D721Med (cell line): ENCODE results near the gene GALNT10.

Source experiments
- DNase-seq: peaks from one replicate; pipeline ENCODE4 v3.0.0; 2011; ENCODE audit warnings: low spot score; ENCODE audit not compliant: insufficient read length
- FAIRE-seq: peaks from 2 replicates; lab custom pipeline; 2011; peaks lifted over from hg19 to GRCh38; lab: Jason Lieb, UNC
- TF ChIP-seq, protein P1 (sequence below): IDR thresholded peaks from 2 replicates; pipeline ENCODE4 v1.5.1; 2012; ENCODE audit warnings: mild to moderate bottlenecking, control low read depth; ENCODE audit not compliant: insufficient read depth; ENCODE audit errors: missing control alignments

GALNT10 gene

DNA sequence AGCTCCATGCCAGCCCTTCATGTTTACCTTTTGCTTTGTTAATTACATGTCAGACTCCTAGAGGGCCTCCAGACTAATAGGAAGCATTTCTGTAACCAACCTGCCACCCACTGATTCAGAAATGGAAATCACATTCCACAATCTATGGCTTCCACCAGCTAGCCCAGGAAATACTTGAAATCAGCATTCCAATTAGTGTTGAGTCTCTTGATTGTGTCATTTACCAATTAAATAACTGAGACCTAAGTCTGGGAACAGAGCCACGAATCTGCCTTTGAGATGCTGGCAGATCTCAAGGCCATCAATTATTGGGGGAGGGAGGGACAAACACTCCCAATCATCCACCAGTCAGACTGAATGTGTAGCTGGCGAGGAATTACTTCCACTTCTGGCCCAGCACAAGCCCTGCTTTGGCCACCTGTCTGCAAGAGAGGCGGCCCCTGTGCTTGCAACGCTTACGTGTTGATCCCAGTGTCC lies 227.8 kb downstream of the GALNT10 start:
- DNase-seq: no peak
- TF ChIP-seq, protein P1, sequence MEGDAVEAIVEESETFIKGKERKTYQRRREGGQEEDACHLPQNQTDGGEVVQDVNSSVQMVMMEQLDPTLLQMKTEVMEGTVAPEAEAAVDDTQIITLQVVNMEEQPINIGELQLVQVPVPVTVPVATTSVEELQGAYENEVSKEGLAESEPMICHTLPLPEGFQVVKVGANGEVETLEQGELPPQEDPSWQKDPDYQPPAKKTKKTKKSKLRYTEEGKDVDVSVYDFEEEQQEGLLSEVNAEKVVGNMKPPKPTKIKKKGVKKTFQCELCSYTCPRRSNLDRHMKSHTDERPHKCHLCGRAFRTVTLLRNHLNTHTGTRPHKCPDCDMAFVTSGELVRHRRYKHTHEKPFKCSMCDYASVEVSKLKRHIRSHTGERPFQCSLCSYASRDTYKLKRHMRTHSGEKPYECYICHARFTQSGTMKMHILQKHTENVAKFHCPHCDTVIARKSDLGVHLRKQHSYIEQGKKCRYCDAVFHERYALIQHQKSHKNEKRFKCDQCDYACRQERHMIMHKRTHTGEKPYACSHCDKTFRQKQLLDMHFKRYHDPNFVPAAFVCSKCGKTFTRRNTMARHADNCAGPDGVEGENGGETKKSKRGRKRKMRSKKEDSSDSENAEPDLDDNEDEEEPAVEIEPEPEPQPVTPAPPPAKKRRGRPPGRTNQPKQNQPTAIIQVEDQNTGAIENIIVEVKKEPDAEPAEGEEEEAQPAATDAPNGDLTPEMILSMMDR: no peak
- no peak for FAIRE-seq

DNA sequence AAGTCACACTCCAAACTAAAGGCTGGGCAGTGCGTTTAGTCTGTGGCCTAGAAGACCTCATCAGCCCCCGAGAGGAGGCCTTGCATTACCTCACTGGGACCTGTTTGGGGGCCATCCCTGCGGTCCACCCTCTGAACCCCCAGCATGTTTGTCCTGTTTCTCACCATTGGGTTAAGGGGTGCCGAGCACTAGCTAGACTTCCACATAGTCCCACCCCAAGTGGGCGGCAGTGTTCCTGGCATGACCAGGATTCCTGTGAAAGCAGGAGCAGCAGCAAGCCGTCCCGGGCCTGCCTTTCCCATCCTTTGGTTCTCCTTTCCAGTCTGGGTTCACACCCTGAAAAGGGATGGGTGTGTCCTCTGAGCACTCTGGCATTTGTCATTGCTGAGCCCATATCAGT lies 228.7 kb downstream of the GALNT10 start:
- FAIRE-seq: no peak
- DNase-seq: no peak
- TF ChIP-seq, protein P1: no peak

DNA sequence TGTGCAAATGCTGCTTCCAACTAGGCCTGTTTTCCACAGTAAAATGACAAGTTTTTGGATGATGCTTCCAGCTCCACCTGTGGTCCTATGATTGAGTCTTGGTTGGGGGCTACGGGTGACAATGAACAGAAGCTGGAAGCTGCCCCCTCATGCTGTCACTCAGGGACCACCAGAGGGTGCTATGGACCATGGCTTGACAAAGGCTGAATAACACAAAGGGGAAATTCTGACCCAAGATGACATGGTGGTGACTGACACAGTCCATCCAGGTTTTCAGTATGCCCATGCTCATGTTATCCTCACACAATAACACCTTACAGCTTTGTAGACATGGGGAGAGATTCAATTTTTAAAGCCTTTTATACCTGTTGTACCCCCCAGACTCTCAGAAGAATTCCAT lies 231.3 kb downstream of the GALNT10 start:
- FAIRE-seq (no peak), DNase-seq (no peak)
- TF ChIP-seq, protein P1: peak; percentile 44

DNA sequence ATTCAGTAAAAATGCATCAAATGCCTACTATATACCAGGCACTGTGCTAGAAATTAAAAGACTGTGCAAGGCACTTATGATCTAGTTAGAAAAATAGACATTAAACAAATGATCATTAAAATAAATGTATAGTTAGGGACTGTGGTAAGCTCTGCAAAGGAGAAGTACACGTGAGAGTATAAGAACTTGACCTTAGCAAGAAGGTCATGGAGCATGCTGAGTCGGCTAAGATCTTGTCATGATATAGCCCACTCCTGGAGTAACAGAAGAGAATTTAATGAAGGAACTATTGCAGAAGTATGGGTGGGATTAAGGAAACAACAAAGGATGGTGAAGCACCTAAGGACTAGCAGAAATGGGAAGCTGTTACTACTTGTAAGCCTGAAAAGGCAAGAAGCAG lies 231.8 kb downstream of the GALNT10 start:
- DNase-seq (no peak), FAIRE-seq (no peak)
- TF ChIP-seq, protein P1: no peak

DNA sequence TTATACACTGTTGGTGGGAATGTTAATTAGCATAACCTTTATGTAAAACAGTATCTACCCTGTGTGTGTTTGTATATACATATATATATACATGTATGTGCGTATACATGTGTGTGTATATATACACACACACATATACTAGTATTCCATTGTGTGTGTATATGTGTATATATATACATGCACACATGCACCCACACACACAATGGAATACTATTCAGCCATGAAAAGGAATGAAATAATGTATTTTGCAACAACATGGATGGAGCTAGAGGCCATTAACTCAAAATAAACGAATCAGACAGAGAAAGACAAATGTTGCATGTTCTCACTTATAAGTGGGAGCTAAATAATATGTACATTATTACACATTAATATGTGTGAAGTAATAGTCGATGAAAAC lies 237.7 kb downstream of the GALNT10 start:
- FAIRE-seq: no peak
- TF ChIP-seq, protein P1: no peak
- no peak for DNase-seq

DNA sequence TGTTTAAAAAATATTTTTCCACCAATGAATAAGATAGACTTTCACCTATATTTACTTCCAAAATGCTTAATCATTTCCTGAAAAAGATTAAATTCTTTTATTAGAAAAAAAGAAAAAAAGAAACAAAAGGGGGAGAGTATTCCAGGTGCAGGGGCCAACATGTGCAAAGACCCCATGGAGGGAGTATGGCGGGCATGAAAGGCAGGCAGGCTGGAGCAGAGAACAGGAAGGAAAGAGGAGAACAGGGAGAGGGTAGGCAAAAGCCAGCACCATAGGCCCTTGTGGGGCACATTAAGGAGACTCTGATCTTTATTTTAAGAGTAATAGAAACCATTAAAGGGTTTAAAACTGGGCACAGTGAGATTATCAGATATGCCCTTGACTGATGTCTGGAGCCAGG lies 238.8 kb downstream of the GALNT10 start:
- FAIRE-seq (no peak), DNase-seq (no peak)
- TF ChIP-seq, protein P1: no peak

DNA sequence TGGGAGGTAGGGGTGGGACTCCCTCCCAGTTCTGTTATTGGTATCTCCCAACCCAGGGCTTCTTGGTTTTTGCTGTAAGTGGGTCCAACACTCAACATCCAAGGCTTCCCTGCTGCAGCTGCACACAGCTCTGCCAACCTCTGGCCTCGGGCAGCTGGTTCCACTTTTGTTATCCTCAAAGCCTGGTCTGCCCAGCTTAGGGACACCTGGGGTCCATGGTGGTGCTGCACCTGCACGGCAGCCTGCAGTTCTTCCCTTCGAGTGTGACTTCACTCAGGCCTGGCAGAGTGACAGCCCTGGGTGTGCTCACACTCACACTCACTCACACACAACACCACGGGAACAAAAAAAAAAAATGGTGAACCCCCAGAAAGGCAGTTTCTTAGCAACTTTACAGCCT lies 239.9 kb downstream of the GALNT10 start:
- DNase-seq (no peak), FAIRE-seq (no peak)
- TF ChIP-seq, protein P1: no peak
